ENCODE measurements around the gene CATSPER4. TPM values are rescaled to one million over a fixed set of nuclear protein-coding genes. Genes with fewer than 3 reads are reported as not detected.
A peak's percentile ranks its signal among the peaks of the same experiment; 100 is the strongest.

Gene CATSPER4
- total RNA-seq, 1 experiment from 2014 or later, result not detected

DNA sequence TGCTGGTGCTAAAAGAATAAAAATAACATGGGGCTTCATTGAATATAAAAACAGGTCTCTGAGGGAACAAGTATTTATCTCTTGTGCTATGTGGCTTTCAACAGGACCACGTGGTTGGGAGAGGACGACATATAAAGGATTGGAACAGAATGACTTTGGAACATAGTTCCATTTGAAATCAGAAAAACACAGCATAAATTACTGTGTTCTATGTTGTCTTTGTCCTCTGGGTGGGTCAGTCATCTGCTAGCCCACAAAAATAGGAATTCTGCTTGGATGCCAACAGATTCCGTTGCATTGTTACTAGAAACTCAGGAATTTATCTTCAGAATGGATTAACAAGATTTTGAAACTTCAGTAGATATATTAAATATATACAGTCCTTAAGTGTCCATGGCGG lies 49.5 kb downstream of the CATSPER4 start:
- peak; percentile 41 for DNase-seq (ENCODE audit: low read depth)

Other genes with a start within 250 kb of the CATSPER4 start
- gene PAFAH2, start 192.5 kb upstream of the CATSPER4 start, total RNA-seq (2014; rRNA removed), result 13.5 and 16.1 TPM in 2 replicates
- 1.0 and 1.2 TPM in 2 replicates for gene EXTL1, start 168.8 kb upstream of the CATSPER4 start, total RNA-seq (2014; rRNA removed)
- gene SLC30A2, start 144.5 kb upstream of the CATSPER4 start, total RNA-seq (2014; rRNA removed), result not detected in 2 replicates
- gene TRIM63, start 123.0 kb upstream of the CATSPER4 start, total RNA-seq (2014; rRNA removed), result not detected in 2 replicates
- 2.9 and 3.0 TPM in 2 replicates for gene PDIK1L, start 78.8 kb upstream of the CATSPER4 start, total RNA-seq (2014; rRNA removed)
- gene FAM110D, start 31.5 kb upstream of the CATSPER4 start, total RNA-seq (2014; rRNA removed), result not detected in 2 replicates
- not detected in 2 replicates for gene C1orf232, start 21.6 kb upstream of the CATSPER4 start, total RNA-seq (2014; rRNA removed)
- 26.5 and 30.4 TPM in 2 replicates for gene ZNF593, start 20.7 kb upstream of the CATSPER4 start, total RNA-seq (2014; rRNA removed)
- gene ZNF593OS, start 18.8 kb upstream of the CATSPER4 start, total RNA-seq (2014; rRNA removed), result not detected in 2 replicates
- gene CNKSR1, start 13.1 kb upstream of the CATSPER4 start, total RNA-seq (2014; rRNA removed), result 0.23 TPM in 1 of 2 replicates, not detected in the other
- gene CEP85, start 43.6 kb downstream of the CATSPER4 start, total RNA-seq (2014; rRNA removed), result 17.8 and 20.8 TPM in 2 replicates
- gene SH3BGRL3, start 89.5 kb downstream of the CATSPER4 start, total RNA-seq (2014; rRNA removed), result 221 and 264 TPM in 2 replicates
- 5.1 and 5.2 TPM in 2 replicates for gene UBXN11, start 116.0 kb downstream of the CATSPER4 start, total RNA-seq (2014; rRNA removed)
- not detected in 2 replicates for gene CD52, start 127.4 kb downstream of the CATSPER4 start, total RNA-seq (2014; rRNA removed)
- not detected in 2 replicates for gene CRYBG2, start 163.5 kb downstream of the CATSPER4 start, total RNA-seq (2014; rRNA removed)
- not detected in 2 replicates for gene ZNF683, start 182.1 kb downstream of the CATSPER4 start, total RNA-seq (2014; rRNA removed)
- gene LIN28A, start 220.2 kb downstream of the CATSPER4 start, total RNA-seq (2014; rRNA removed), result under 0.01 TPM in 1 of 2 replicates, not detected in the other
- 46.7 and 52.2 TPM in 2 replicates for gene DHDDS, start 241.7 kb downstream of the CATSPER4 start, total RNA-seq (2014; rRNA removed)

All from LHCN-M2 (cell line).